GM18861 (cell line): ENCODE results near the gene COX19.

Experiments
- ATAC-seq: cut with Tn5 transposase; IDR thresholded peaks from one replicate; pipeline ENCODE4 v1.9.1; 2021; ENCODE audit not compliant: unreplicated experiment

COX19 gene

DNA sequence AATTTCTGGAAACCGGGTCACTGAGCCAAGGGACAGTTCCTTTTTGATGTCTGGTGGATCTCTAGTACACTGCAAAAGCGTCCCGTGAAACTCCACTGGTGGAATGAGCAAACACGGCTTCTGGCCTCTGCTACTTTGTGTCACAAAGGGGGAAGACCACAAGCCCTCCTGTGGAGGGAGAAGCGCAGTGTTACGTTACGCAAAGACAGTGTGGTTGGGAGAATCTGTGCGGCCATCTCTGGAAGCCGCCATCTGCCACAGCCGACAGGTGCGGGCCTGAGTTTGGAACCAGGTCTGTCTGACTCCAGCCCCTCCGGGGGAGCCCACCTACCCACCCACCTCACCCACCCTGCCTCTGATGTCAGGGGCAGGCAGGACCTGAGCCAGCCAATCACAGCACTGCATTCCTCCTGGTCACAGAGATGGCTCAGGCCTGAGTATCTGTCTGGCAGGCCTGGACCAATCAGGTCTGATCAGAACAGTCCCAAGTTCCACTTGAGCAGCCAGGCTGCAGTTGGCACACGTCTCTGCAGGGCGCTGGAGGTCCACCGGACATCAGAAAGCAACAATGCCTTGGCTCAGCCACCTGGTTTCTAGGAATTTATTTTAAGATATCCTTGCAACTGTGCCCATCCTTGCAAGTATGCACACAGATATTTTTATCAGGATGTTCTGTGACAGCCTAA, 4.7 kb upstream of the COX19 start:
- ATAC-seq, result no peak

DNA sequence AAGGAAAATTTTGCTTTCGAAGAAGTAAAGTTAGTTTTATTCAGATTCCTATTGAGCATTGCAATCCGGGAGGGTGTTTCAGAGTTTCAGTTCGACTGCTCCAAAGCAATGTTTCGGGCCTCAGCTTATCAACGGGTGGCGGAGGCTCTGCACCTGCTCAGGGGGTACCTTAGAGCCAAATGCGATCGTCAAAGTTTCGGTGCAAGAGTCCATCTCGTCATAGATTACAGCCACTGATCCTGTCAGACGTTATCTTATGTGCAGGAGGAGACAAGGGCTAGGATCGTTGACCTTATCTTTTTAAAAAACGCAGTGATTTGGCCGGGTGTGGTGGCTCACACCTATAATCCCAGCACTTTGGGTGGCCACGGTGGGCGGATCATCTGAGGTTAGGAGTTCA, 3.8 kb upstream of the COX19 start:
- no peak for ATAC-seq

- no peak for ATAC-seq
These were observed 3.2 kb upstream of the COX19 start for GRCh38 chr7:978416-979091.

- no peak for ATAC-seq
These were observed 2.6 kb upstream of the COX19 start for GRCh38 chr7:978049-978346.

DNA sequence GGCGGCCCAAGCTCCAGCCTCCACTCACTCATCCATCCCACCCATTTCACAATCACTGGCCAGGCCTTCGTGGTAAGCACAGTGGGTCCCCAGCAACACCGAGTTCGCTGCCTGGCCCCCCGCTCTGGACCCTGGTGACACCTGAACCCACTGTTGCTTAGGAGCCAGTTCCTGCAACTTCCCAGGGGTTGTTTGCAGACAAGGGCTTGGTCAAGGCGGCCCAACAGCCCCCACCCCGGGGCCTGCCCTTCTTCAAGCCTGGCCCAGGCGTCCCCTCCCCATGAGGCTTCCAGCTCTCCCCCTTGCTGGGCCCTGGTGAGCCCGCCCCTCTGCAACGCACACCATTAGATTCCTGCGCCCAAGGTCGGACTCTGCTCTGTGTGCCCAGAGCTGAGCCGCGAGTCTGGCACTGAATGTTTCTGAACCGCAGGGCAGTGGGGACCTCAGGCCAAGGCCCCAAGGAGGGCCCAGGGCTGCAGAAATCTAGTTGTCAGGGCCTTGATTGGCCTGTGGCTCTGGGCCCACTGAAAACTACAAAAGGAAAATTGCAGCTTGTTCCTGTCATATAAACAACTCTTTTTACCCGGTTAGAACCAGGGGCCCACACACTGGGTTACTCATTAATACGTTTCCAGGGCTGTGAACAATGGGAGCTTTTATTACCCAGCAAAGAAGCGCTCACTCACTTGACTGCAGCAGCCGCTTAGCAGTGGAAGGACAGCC, 2.1 kb upstream of the COX19 start:
- peak; percentile 59 for ATAC-seq

GRCh38 chr7:976901-977325, 1.6 kb upstream of the COX19 start:
- no peak for ATAC-seq

DNA sequence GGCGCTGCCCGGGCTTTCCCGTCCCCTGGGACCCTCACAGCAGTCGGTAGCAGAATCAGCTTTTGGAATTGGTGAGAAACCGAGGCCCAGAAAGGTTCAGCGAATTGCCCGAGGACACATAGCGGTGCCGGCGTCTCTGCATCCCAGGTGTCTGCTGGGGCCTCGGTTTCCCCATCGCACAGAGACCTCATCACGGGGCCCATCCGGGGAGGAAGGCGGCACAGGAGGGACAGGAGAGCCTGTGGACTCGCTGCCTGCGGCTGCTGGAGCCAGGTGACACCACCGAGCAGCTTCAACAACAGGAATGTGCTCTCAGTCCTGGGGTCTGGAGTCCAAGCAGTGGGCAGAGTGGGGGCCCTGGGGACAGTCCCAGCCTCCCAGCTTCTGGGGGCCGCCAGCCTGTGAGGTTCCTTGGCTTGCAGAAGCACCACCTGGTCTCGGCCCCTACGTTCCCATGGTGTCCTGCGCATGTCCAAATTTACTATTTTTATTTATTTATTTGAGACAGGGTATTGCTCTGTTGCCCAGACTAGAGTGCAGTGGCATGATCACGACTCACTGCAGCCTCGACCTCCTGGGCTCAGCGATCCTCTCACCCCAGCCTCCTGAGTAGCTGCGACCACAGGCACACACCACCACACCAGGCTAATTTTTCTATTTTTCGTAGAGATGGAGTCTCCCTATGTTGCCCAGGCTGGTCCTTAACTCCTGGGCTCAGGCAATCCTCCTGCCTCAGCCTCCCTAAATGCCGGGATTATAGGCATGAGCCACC, 539 bp upstream of the COX19 start:
- ATAC-seq, result no peak

DNA sequence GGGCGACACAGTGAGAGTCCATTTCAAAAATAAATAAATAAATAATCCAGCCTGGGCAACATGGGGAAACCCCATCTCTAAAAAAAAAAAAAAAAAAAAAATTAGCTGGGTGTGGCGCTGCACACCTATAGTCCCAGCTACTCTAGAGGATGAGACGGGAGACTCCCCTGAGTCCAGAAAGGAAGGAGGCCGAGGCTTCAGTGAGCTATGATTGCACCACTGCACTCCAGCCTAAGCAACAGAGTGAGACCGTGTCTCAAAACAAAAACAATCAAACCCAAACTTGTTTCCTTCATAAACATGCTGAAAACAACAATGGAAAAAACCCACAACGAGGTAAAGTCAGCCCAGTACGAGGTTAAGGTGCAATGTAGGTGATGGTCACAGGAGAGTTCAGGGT, 1.2 kb downstream of the COX19 start:
- ATAC-seq, result no peak

DNA sequence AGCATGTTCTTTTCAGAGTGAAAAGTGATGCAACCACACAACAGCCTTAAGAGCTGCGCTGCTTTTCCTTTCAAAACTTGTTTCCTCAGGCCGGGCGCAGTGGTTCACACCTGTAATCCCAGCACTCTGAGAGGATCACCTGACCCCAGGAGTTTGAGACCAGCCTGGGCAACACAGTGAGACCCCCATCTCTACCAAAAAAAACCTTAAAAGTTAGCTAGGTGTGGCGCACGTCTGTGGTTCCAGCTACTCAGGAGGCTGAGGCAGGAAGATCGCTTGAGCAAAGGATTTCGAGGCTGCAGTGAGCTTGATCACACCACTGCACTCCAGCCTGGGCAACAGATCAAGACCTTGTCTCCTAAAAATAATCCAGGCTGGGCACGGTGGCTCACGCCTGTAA, 2.0 kb downstream of the COX19 start:
- ATAC-seq, result no peak

- no peak for ATAC-seq
These were observed 2.6 kb downstream of the COX19 start for GRCh38 chr7:972676-973309.

DNA sequence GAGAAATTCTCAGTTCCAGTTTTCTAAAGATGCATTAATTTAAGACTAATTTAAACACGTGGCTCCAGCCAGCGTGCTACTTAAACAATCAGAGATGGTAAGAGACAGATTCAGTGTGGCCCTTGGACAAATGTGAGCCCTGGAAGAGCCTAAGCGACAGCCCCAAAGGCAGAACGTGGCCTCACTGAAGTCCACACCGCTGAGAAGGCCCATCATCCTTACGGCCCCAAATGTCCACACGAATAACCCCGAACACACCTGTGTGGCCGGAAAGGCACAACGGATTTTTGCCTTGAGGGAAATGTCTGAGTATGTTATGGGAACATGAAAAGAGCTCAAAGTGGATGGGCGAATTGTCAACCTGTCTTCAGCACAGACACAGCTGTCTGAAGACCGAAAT, 3.2 kb downstream of the COX19 start:
- ATAC-seq, result no peak

- ATAC-seq, result no peak
These were observed 4.6 kb downstream of the COX19 start for GRCh38 chr7:970744-971143.

DNA sequence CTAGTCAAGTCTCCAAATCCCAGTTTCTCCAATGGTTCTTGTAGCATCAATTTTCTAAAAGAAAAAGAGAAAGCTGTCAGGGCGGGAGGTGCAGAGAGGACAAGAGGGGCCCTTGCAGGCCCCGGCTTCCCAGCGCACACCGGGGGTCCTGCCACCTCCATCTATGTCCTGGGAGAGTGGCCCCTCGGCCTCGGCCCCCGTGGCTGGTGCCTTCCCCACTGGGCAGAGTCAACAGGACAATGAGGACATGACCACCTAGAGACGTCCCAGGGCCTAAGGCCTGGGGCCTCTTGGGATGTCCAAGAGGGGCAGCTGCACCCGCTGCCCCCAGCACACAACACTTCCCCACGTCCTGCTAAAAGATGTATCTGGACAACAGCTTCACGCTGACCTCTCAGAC, 5.9 kb downstream of the COX19 start:
- ATAC-seq, result no peak

GRCh38 chr7:968205-969105, 6.9 kb downstream of the COX19 start:
- no peak for ATAC-seq

DNA sequence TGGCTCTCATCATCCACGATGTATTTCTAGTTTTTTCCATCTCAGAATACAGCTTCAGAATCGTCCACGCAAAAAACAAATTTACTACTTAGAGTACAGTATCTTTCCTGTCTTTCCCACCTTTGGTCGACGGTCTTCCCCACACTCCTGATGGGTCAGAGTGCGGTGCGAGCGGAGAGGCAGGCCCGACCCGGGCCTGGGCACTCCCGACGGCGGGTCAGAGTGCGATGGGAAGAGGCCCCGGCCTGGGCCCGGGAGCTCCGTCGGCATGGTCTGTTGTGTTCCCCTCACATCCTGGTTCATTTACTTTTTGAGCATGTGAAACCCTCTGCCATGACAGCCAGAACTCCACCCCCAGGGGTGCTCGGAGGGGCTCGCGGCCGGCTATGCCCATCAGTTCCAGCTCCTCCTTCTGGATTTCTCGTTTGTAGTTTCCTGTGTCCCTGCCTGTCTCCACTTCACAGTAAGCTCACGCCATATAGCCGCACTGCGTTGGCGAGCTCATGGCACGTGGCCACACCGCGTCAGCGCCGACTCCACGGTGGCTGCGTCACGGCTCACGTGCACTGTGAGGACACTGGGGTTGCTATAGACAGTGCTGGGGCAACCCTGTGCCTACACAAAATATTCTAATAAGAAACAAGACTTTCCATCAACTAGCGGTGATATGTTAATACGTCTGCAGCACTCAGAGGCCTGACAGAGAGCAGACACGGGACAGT, 7.8 kb downstream of the COX19 start:
- ATAC-seq, result no peak

DNA sequence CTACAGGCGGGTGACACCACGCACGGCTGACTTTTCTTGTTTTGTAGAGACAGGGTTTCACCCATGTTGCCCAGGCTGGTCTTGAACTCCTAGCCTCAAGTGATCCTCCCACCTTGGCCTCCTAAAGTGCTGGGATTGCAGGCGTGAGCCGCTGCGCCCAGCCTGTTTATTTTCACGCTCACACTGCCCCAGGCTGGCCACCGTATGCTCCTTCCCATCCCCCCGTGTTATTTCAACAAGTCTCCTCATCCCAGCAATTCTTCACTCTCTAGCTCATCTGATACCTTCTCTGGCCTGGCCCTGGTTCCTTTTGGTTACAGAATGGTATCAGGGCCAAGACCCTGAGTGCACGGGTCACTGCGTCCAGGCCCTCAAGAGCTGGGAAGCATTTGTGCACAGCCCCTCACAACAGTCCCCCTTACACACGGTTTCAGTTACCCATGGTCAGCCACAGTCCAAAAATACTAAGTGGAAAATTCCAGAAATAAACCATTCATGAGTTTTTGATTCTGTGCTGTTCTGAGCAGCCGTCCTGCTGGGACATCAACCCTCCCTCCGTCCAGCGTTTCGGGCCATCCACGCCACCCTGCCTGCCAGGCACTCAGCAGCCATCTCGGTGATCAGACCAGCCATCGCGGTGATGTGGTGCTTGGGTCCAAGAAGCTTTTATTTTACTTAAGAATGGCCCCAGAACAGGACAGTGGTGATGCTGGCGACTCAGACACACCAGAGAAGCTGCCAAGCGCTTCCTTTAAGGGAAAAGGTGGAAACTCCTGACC, 8.9 kb downstream of the COX19 start:
- ATAC-seq, result no peak

GRCh38 chr7:964401-965231, 10.7 kb downstream of the COX19 start:
- ATAC-seq, result no peak
